Activated naive CD4-positive, alpha-beta T cell treated with anti-CD3 and anti-CD28 coated beads, Interleukin-2, amount 10 ng/mL, durations not matched to agents 7 days and 5 days (primary cell): Measurements from ENCODE around the gene UST.
A peak's percentile ranks its signal among the peaks of the same experiment; 100 is the strongest.
"Not testable (repeated sequence)": the region's sequence is repeated elsewhere in the genome, so short reads cannot be mapped to it uniquely, and the experiment has no call there.

Experiments
- CTCF ChIA-PET: fragments of 350-600 bp; sonication (Branson Sonifier 250); formaldehyde crosslinking; loops from one replicate; lab custom pipeline; 2021; ENCODE audit warnings: antibody characterized with exemption; lab: Charles Lee
- DNase-seq: peaks from one replicate; pipeline ENCODE4 v3.0.0-alpha.2; 2020
- H3K27ac Mint-ChIP-seq: one replicate; pipeline ENCODE4 v1.8.0; 2021; ENCODE audit warnings: mild to moderate bottlenecking, moderate library complexity, mixed read lengths
- H3K27me3 Mint-ChIP-seq: one replicate; pipeline ENCODE4 v1.8.0; 2021; ENCODE audit warnings: mild to moderate bottlenecking, mixed read lengths
- H3K36me3 Mint-ChIP-seq: one replicate; pipeline ENCODE4 v1.8.0; 2021; ENCODE audit warnings: mixed read lengths
- H3K4me1 Mint-ChIP-seq: one replicate; pipeline ENCODE4 v1.8.0; 2021; ENCODE audit warnings: mixed read lengths
- H3K4me3 Mint-ChIP-seq: one replicate; pipeline ENCODE4 v1.8.0; 2021; ENCODE audit warnings: mild to moderate bottlenecking, moderate library complexity, mixed read lengths
- H3K9me3 Mint-ChIP-seq: one replicate; pipeline ENCODE4 v1.8.0; 2021; ENCODE audit warnings: mixed read lengths

UST gene

GRCh38 chr6:149094156-149094555 is 347.3 kb downstream of the UST start:
- CTCF ChIA-PET = interaction anchor here (0.9 to 4.0 kb wide), 6 partner anchors 9 to 338 kb away, joined by 3 to 14 read pairs (median 6); partner anchors contain the start of gene TAB2
- Mint-ChIP-seq H3K27ac (peak overlapping the region; percentile 98), H3K36me3 (peaks cover 61% of the 10 kb centered on the region), H3K4me3 (peak overlapping the region; percentile 67), H3K27me3 (no peaks in the 10 kb centered on the region), H3K9me3 (peaks cover 20% of the 10 kb centered on the region), H3K4me1 (peaks cover 86% of the 10 kb centered on the region)
- no peak for DNase-seq

GRCh38 chr6:149094934-149095351 is 348.1 kb downstream of the UST start:
- Mint-ChIP-seq H3K9me3 (peaks cover 26% of the 10 kb centered on the region), H3K4me1 (peaks cover 80% of the 10 kb centered on the region), H3K27ac (peak overlapping the region; percentile 98), H3K4me3 (peak overlapping the region; percentile 67), H3K27me3 (no peaks in the 10 kb centered on the region), H3K36me3 (peaks cover 64% of the 10 kb centered on the region)
- DNase-seq = peak; percentile 48
- CTCF ChIA-PET = interaction anchor here (1.1 to 4.0 kb wide), 5 partner anchors 10 to 223 kb away, joined by 3 to 14 read pairs (median 6); partner anchors contain the start of gene TAB2

GRCh38 chr6:149095842-149096241 is 349.0 kb downstream of the UST start:
- Mint-ChIP-seq H3K9me3 (peaks cover 34% of the 10 kb centered on the region), H3K4me1 (peaks cover 71% of the 10 kb centered on the region), H3K4me3 (no peak overlapping the region), H3K27me3 (no peaks in the 10 kb centered on the region), H3K36me3 (peaks cover 62% of the 10 kb centered on the region), H3K27ac (peak overlapping the region; percentile 98)
- CTCF ChIA-PET = interaction anchor here (0.7 to 4.0 kb wide), 8 partner anchors 11 to 191 kb away, joined by 3 to 14 read pairs (median 4); no protein-coding TSS in a partner anchor
- peak; percentile 37 for DNase-seq

DNA sequence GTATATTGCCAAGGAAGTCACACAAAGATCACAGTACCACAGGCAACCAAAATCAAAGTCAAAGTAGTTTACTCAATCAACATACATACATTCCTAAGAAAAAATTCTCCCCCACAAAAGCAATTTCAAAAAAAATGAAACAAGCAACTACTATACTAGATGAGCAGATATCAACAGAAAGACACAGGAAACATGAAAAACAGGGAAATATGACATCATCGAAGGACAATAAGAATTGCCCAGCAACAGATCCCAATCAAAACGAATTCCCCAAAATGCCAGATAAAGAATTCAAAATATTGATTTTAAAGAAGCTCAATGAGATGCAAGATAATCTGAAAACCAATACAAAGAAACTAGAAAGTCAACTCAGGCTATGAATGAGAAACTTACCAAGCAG is 351.0 kb downstream of the UST start:
- H3K4me1 Mint-ChIP-seq = peaks cover 62% of the 10 kb centered on the region
- CTCF ChIA-PET = no interaction called here
- DNase-seq = no peak
- peaks cover 72% of the 10 kb centered on the region for H3K36me3 Mint-ChIP-seq
- no peak overlapping the region for H3K4me3 Mint-ChIP-seq
- no peaks in the 10 kb centered on the region for H3K27me3 Mint-ChIP-seq
- peak overlapping the region; percentile 98 for H3K27ac Mint-ChIP-seq
- peaks cover 52% of the 10 kb centered on the region for H3K9me3 Mint-ChIP-seq

GRCh38 chr6:149098700-149099276 is 352.0 kb downstream of the UST start:
- H3K4me1 Mint-ChIP-seq = peaks cover 54% of the 10 kb centered on the region

DNA sequence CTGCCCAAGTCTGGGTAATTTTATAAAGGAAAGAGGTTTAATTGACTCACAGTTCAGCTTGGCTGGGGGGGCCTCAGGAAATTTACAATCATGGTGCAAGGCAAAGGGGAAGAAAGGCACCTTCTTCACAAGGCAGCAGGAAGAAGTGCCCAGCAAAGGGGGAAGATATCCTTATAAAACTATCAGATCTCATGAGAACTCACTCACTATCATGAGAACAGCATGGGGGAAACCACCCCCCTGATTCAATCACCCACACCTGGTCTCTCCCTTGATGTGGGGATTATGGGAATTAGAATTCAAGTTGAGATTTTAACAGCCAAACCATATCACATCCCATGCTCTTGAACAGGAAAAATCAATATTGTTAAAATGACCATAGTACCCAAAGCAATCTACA is 355.5 kb downstream of the UST start:
- Mint-ChIP-seq H3K36me3 (peaks cover 65% of the 10 kb centered on the region), H3K4me3 (no peak overlapping the region), H3K4me1 (peaks cover 19% of the 10 kb centered on the region), H3K27ac (no peak overlapping the region), H3K27me3 (no peaks in the 10 kb centered on the region), H3K9me3 (peaks cover 61% of the 10 kb centered on the region)
- DNase-seq = no peak
- CTCF ChIA-PET = no interaction called here

More at GRCh38 chr6:149098700-149099276, 352.0 kb downstream of the UST start:
- Mint-ChIP-seq H3K27ac (no peak overlapping the region), H3K27me3 (no peaks in the 10 kb centered on the region), H3K4me3 (no peak overlapping the region), H3K9me3 (peaks cover 58% of the 10 kb centered on the region), H3K36me3 (peaks cover 72% of the 10 kb centered on the region)
- no peak for DNase-seq
- CTCF ChIA-PET = no interaction called here

DNA sequence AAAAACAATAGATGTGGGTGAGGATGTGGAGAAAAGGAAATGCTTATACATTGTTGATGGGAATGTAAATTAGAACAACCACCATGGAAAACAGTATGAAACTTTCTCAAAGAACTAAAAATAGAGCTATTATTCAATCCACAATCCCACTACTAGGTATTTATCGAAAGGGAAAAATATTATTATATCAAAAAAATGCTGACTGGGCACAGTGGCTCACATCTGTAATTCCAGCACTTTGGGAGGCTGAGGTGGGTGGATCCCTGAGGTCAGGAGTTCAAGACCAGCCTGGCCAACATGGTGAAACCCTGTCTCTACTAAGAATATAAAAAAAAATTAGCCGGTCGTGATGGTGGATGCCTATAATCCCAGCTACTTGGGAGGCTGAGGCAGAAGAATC is 357.1 kb downstream of the UST start:
- H3K4me1 Mint-ChIP-seq = peaks cover 14% of the 10 kb centered on the region
- CTCF ChIA-PET, H3K27me3 Mint-ChIP-seq, H3K27ac Mint-ChIP-seq, H3K4me3 Mint-ChIP-seq, DNase-seq: not testable (repeated sequence)
- H3K36me3 Mint-ChIP-seq = peaks cover 62% of the 10 kb centered on the region
- peaks cover 53% of the 10 kb centered on the region for H3K9me3 Mint-ChIP-seq

- CTCF ChIA-PET = no interaction called here
Observed at GRCh38 chr6:149107520-149107919, 360.7 kb downstream of the UST start.

GRCh38 chr6:149108038-149108748 is 361.4 kb downstream of the UST start:
- Mint-ChIP-seq H3K36me3 (peaks cover 52% of the 10 kb centered on the region), H3K4me3 (no peak overlapping the region), H3K27me3 (no peaks in the 10 kb centered on the region), H3K4me1 (peaks cover 35% of the 10 kb centered on the region), H3K9me3 (peaks cover 34% of the 10 kb centered on the region), H3K27ac (no peak overlapping the region)
- CTCF ChIA-PET = no interaction called here
- DNase-seq = no peak

More at GRCh38 chr6:149107520-149107919, 360.7 kb downstream of the UST start:
- DNase-seq = no peak
- H3K4me1 Mint-ChIP-seq = peaks cover 33% of the 10 kb centered on the region
- H3K27ac Mint-ChIP-seq = no peak overlapping the region
- H3K36me3 Mint-ChIP-seq = peaks cover 52% of the 10 kb centered on the region
- H3K9me3 Mint-ChIP-seq = peaks cover 37% of the 10 kb centered on the region
- no peaks in the 10 kb centered on the region for H3K27me3 Mint-ChIP-seq
- H3K4me3 Mint-ChIP-seq = no peak overlapping the region

DNA sequence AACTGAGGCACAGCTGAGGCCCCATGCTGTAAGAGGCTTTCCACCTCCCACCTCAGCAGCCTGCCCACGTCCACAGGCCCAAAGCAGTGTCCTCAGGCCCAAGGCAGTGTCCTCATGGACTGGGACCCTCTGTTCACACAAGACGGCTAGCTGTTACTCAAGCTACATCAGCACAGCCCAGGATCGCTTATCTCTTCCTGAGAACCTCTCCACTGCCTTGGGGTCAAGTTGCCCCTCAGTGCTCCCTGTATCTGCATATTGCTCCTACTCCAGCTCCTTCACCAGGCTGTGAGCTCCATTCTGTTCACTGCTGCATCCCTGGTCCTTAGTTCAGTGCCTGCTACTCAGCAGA is 361.9 kb downstream of the UST start:
- no peaks in the 10 kb centered on the region for H3K27me3 Mint-ChIP-seq
- peaks cover 33% of the 10 kb centered on the region for H3K9me3 Mint-ChIP-seq
- H3K36me3 Mint-ChIP-seq = peaks cover 53% of the 10 kb centered on the region
- no peak for DNase-seq
- peaks cover 40% of the 10 kb centered on the region for H3K4me1 Mint-ChIP-seq
- no peak overlapping the region for H3K4me3 Mint-ChIP-seq
- H3K27ac Mint-ChIP-seq = no peak overlapping the region
- CTCF ChIA-PET = no interaction called here

DNA sequence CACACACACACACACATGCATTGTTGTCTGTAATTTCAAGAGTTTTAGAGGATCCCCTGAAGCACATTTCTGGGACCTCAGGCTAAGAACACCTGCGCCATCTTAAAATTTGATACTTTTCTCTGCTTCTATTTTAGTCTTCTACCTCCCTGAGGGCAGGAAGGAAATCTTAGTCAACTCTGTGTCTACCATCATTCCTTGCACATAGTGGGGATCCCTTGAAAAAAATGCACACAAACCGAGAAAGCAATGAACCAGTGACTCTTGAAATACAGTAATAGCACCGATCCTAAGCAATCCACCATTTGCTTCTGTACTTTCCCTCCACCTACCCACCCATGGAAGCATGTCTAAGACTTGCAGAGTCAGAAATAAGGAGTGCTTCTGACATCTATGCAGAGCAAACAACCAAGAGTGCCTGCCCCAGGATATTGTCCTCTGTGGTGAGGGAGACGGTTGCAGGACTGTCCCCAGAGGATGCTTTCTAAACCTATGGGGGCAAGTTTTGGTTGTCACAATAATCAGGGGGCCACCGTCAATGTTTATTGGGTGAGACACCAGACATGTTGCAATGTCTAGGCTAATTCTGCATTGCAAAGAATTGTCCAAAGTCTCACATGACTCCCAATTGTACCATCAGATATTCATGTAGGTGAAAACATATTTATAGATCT is 362.7 kb downstream of the UST start:
- CTCF ChIA-PET = no interaction called here
- Mint-ChIP-seq H3K4me3 (no peak overlapping the region), H3K36me3 (peaks cover 60% of the 10 kb centered on the region), H3K27ac (no peak overlapping the region), H3K4me1 (peaks cover 45% of the 10 kb centered on the region), H3K9me3 (peaks cover 36% of the 10 kb centered on the region), H3K27me3 (no peaks in the 10 kb centered on the region)
- DNase-seq = no peak

GRCh38 chr6:149111556-149112115 is 364.8 kb downstream of the UST start:
- CTCF ChIA-PET = no interaction called here
- H3K4me3 Mint-ChIP-seq = no peak overlapping the region
- peaks cover 63% of the 10 kb centered on the region for H3K4me1 Mint-ChIP-seq
- H3K27me3 Mint-ChIP-seq = no peaks in the 10 kb centered on the region
- DNase-seq = no peak
- peaks cover 57% of the 10 kb centered on the region for H3K36me3 Mint-ChIP-seq
- peaks cover 29% of the 10 kb centered on the region for H3K9me3 Mint-ChIP-seq
- no peak overlapping the region for H3K27ac Mint-ChIP-seq

- DNase-seq = no peak
- Mint-ChIP-seq H3K4me1 (peaks cover 70% of the 10 kb centered on the region), H3K27ac (peak overlapping the region; percentile 7), H3K36me3 (peaks cover 51% of the 10 kb centered on the region), H3K9me3 (peaks cover 33% of the 10 kb centered on the region), H3K27me3 (no peaks in the 10 kb centered on the region), H3K4me3 (no peak overlapping the region)
- CTCF ChIA-PET = interaction anchor here (0.6 kb wide), 1 partner anchor 13 kb away, joined by 3 read pairs; no protein-coding TSS in a partner anchor
Observed at GRCh38 chr6:149112976-149113375, 366.1 kb downstream of the UST start.

DNA sequence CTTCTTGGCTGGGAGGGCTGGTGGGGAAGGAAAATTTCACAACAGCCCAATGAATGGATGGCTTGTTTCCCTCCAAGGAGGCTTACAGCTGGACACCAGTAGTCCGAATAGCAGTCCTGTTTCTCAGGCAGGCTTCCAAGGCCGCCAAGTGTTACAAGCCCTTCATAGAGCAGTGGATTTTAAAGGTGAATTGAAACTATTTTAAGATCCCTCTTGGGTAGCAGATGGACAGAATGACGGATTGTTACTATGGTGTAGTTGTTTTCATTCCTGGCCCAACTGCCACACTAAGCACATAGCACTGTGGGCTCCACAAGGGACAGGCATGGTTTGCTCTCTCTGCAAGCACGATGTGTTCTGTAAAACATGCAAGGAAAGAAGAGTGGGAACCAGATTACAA is 367.3 kb downstream of the UST start:
- H3K36me3 Mint-ChIP-seq = peaks cover 53% of the 10 kb centered on the region
- CTCF ChIA-PET = interaction anchor here (1.0 kb wide), 1 partner anchor 9 kb away, joined by 3 read pairs; no protein-coding TSS in a partner anchor
- H3K27ac Mint-ChIP-seq = no peak overlapping the region
- peaks cover 26% of the 10 kb centered on the region for H3K9me3 Mint-ChIP-seq
- DNase-seq = no peak
- H3K27me3 Mint-ChIP-seq = no peaks in the 10 kb centered on the region
- peaks cover 76% of the 10 kb centered on the region for H3K4me1 Mint-ChIP-seq
- H3K4me3 Mint-ChIP-seq = no peak overlapping the region
